T-helper 1 cell treated with Interleukin-12 subunit alpha and Interleukin-12 subunit beta and Interleukin-4 antibody, amounts not matched to agents 30 μg/mL and 1 μg/mL, for 36 hours (primary cell): ENCODE data around the gene TTBK2.

ENCODE experiments used
- H3K27ac Mint-ChIP-seq: one replicate; pipeline ENCODE4 v1.8.0; 2021; ENCODE audit warnings: mild to moderate bottlenecking, mixed read lengths
- H3K27me3 Mint-ChIP-seq: one replicate; pipeline ENCODE4 v1.8.0; 2021; ENCODE audit warnings: low read depth, mixed read lengths
- H3K36me3 Mint-ChIP-seq: one replicate; pipeline ENCODE4 v1.8.0; 2021; ENCODE audit warnings: low read depth, mixed read lengths
- H3K4me1 Mint-ChIP-seq: one replicate; pipeline ENCODE4 v1.8.0; 2021; ENCODE audit warnings: low read depth, mixed read lengths
- H3K4me3 Mint-ChIP-seq: one replicate; pipeline ENCODE4 v1.8.0; 2021; ENCODE audit warnings: mild to moderate bottlenecking, moderate library complexity, mixed read lengths
- H3K9me3 Mint-ChIP-seq: one replicate; pipeline ENCODE4 v1.8.0; 2021; ENCODE audit warnings: mixed read lengths

TTBK2 gene

GRCh38 chr15:42825599-42825998 lies 95.0 kb downstream of the TTBK2 start:
- Mint-ChIP-seq H3K36me3 (peaks cover 10% of the 10 kb centered on the region), H3K9me3 (no peaks in the 10 kb centered on the region), H3K4me3 (no peak overlapping the region), H3K27me3 (no peaks in the 10 kb centered on the region), H3K4me1 (peaks cover 2% of the 10 kb centered on the region), H3K27ac (no peak overlapping the region)

GRCh38 chr15:42820811-42821210 lies 99.8 kb downstream of the TTBK2 start:
- Mint-ChIP-seq H3K9me3 (no peaks in the 10 kb centered on the region), H3K27me3 (no peaks in the 10 kb centered on the region), H3K4me1 (no peaks in the 10 kb centered on the region), H3K4me3 (no peak overlapping the region), H3K36me3 (peaks cover 5% of the 10 kb centered on the region), H3K27ac (no peak overlapping the region)

GRCh38 chr15:42819786-42820185 lies 100.8 kb downstream of the TTBK2 start:
- Mint-ChIP-seq H3K27ac (no peak overlapping the region), H3K4me1 (no peaks in the 10 kb centered on the region), H3K4me3 (no peak overlapping the region), H3K36me3 (peaks cover 5% of the 10 kb centered on the region), H3K27me3 (no peaks in the 10 kb centered on the region), H3K9me3 (no peaks in the 10 kb centered on the region)

- H3K4me1 Mint-ChIP-seq = no peaks in the 10 kb centered on the region
- no peaks in the 10 kb centered on the region for H3K9me3 Mint-ChIP-seq
- H3K4me3 Mint-ChIP-seq = no peak overlapping the region
- no peak overlapping the region for H3K27ac Mint-ChIP-seq
- H3K27me3 Mint-ChIP-seq = no peaks in the 10 kb centered on the region
- peaks cover 11% of the 10 kb centered on the region for H3K36me3 Mint-ChIP-seq
These were observed 109.1 kb downstream of the TTBK2 start for GRCh38 chr15:42811433-42811832.

- Mint-ChIP-seq H3K4me3 (no peak overlapping the region), H3K36me3 (peaks cover 11% of the 10 kb centered on the region), H3K27me3 (no peaks in the 10 kb centered on the region), H3K4me1 (no peaks in the 10 kb centered on the region), H3K27ac (no peak overlapping the region), H3K9me3 (no peaks in the 10 kb centered on the region)
These were observed 111.7 kb downstream of the TTBK2 start for GRCh38 chr15:42808913-42809312.

- Mint-ChIP-seq H3K27ac (no peak overlapping the region), H3K4me1 (no peaks in the 10 kb centered on the region), H3K36me3 (peaks cover 9% of the 10 kb centered on the region), H3K27me3 (no peaks in the 10 kb centered on the region), H3K4me3 (no peak overlapping the region), H3K9me3 (no peaks in the 10 kb centered on the region)
These were observed 115.3 kb downstream of the TTBK2 start for GRCh38 chr15:42805266-42805665.

GRCh38 chr15:42804739-42805138 lies 115.8 kb downstream of the TTBK2 start:
- Mint-ChIP-seq H3K27me3 (no peaks in the 10 kb centered on the region), H3K27ac (no peak overlapping the region), H3K9me3 (no peaks in the 10 kb centered on the region), H3K4me1 (no peaks in the 10 kb centered on the region), H3K4me3 (no peak overlapping the region), H3K36me3 (peaks cover 9% of the 10 kb centered on the region)

- H3K36me3 Mint-ChIP-seq = peaks cover 5% of the 10 kb centered on the region
- H3K4me3 Mint-ChIP-seq = no peak overlapping the region
- no peaks in the 10 kb centered on the region for H3K27me3 Mint-ChIP-seq
- H3K9me3 Mint-ChIP-seq = no peaks in the 10 kb centered on the region
- H3K27ac Mint-ChIP-seq = no peak overlapping the region
- no peaks in the 10 kb centered on the region for H3K4me1 Mint-ChIP-seq
These were observed 117.1 kb downstream of the TTBK2 start for GRCh38 chr15:42803436-42803835.

GRCh38 chr15:42802168-42802567 lies 118.4 kb downstream of the TTBK2 start:
- Mint-ChIP-seq H3K27ac (no peak overlapping the region), H3K36me3 (peaks cover 5% of the 10 kb centered on the region), H3K4me3 (no peak overlapping the region), H3K27me3 (no peaks in the 10 kb centered on the region), H3K4me1 (peaks cover under 1% of the 10 kb centered on the region), H3K9me3 (no peaks in the 10 kb centered on the region)

- H3K27ac Mint-ChIP-seq = no peak overlapping the region
- peaks cover 12% of the 10 kb centered on the region for H3K4me1 Mint-ChIP-seq
- H3K4me3 Mint-ChIP-seq = no peak overlapping the region
- H3K36me3 Mint-ChIP-seq = peaks cover 5% of the 10 kb centered on the region
- H3K27me3 Mint-ChIP-seq = no peaks in the 10 kb centered on the region
- no peaks in the 10 kb centered on the region for H3K9me3 Mint-ChIP-seq
These were observed 119.7 kb downstream of the TTBK2 start for GRCh38 chr15:42800731-42801474.

GRCh38 chr15:42798802-42799201 lies 121.8 kb downstream of the TTBK2 start:
- H3K36me3 Mint-ChIP-seq = peaks cover 6% of the 10 kb centered on the region
- no peaks in the 10 kb centered on the region for H3K27me3 Mint-ChIP-seq
- H3K27ac Mint-ChIP-seq = no peak overlapping the region
- no peaks in the 10 kb centered on the region for H3K9me3 Mint-ChIP-seq
- peaks cover 13% of the 10 kb centered on the region for H3K4me1 Mint-ChIP-seq
- H3K4me3 Mint-ChIP-seq = no peak overlapping the region

GRCh38 chr15:42796955-42797782 lies 123.4 kb downstream of the TTBK2 start:
- Mint-ChIP-seq H3K27ac (no peak overlapping the region), H3K27me3 (no peaks in the 10 kb centered on the region), H3K4me3 (no peak overlapping the region)

GRCh38 chr15:42788725-42789124 lies 131.9 kb downstream of the TTBK2 start:
- Mint-ChIP-seq H3K36me3 (no peaks in the 10 kb centered on the region), H3K27ac (no peak overlapping the region), H3K9me3 (no peaks in the 10 kb centered on the region), H3K4me3 (no peak overlapping the region), H3K27me3 (no peaks in the 10 kb centered on the region), H3K4me1 (no peaks in the 10 kb centered on the region)

More at GRCh38 chr15:42796955-42797782, 123.4 kb downstream of the TTBK2 start:
- peaks cover 6% of the 10 kb centered on the region for H3K36me3 Mint-ChIP-seq
- no peaks in the 10 kb centered on the region for H3K9me3 Mint-ChIP-seq
- H3K4me1 Mint-ChIP-seq = peaks cover 13% of the 10 kb centered on the region

- Mint-ChIP-seq H3K4me1 (no peaks in the 10 kb centered on the region), H3K27ac (no peak overlapping the region), H3K4me3 (no peak overlapping the region), H3K27me3 (no peaks in the 10 kb centered on the region), H3K9me3 (no peaks in the 10 kb centered on the region), H3K36me3 (peaks cover 3% of the 10 kb centered on the region)
These were observed 133.6 kb downstream of the TTBK2 start for GRCh38 chr15:42786978-42787377.

GRCh38 chr15:42785569-42785968 lies 135.0 kb downstream of the TTBK2 start:
- Mint-ChIP-seq H3K4me3 (no peak overlapping the region), H3K27me3 (no peaks in the 10 kb centered on the region), H3K9me3 (no peaks in the 10 kb centered on the region), H3K4me1 (no peaks in the 10 kb centered on the region), H3K27ac (no peak overlapping the region), H3K36me3 (peaks cover 3% of the 10 kb centered on the region)
